Neural progenitor cell (in vitro differentiated cells): ENCODE data around the gene PTPRJ. TPM values are rescaled to one million over a fixed set of nuclear protein-coding genes. Genes with fewer than 3 reads are reported as not detected.
A peak's percentile ranks its signal among the peaks of the same experiment; 100 is the strongest.

ENCODE experiments used
- DNase-seq: peaks from one replicate; pipeline ENCODE4 v3.0.0-alpha.2; 2016; ENCODE audit warnings: low spot score
- H2AFZ ChIP-seq: fragments of 200-600 bp; sonication (generic); replicated peaks from 2 replicates; pipeline ENCODE4 v1.6.1; 2016; ENCODE audit warnings: antibody characterized with exemption
- H3F3A ChIP-seq: fragments of 200-600 bp; sonication (generic); 2 replicates; pipeline ENCODE4 v1.6.1; 2016; ENCODE audit warnings: antibody characterized with exemption, low read depth
- H3K27ac ChIP-seq: fragments of 200-600 bp; sonication (generic); 2 replicates; pipeline ENCODE4 v1.5.1; 2016; ENCODE audit warnings: mild to moderate bottlenecking
- H3K27me3 ChIP-seq: fragments of 200-600 bp; sonication (generic); 2 replicates; pipeline ENCODE4 v1.6.1; 2016; ENCODE audit warnings: mild to moderate bottlenecking, moderate library complexity
- H3K36me3 ChIP-seq: fragments of 200-600 bp; sonication (generic); 2 replicates; pipeline ENCODE4 v1.5.1; 2016
- H3K4me1 ChIP-seq: fragments of 200-600 bp; sonication (generic); 2 replicates; pipeline ENCODE4 v1.6.1; 2016; ENCODE audit warnings: mixed run types
- H3K4me2 ChIP-seq: fragments of 200-600 bp; sonication (generic); 2 replicates; pipeline ENCODE4 v1.6.1; 2016
- H3K4me3 ChIP-seq: fragments of 200-600 bp; sonication (generic); 2 replicates; pipeline ENCODE4 v1.5.1; 2016
- H3K79me2 ChIP-seq: fragments of 200-600 bp; sonication (generic); 2 replicates; pipeline ENCODE4 v1.6.1; 2016; ENCODE audit warnings: low read depth
- H3K9ac ChIP-seq: fragments of 200-600 bp; sonication (generic); 2 replicates; pipeline ENCODE4 v1.6.1; 2016
- H3K9me3 ChIP-seq: fragments of 200-600 bp; sonication (generic); 2 replicates; pipeline ENCODE4 v1.5.1; 2016; ENCODE audit warnings: low read depth
- H4K20me1 ChIP-seq: fragments of 200-600 bp; sonication (generic); 2 replicates; pipeline ENCODE4 v1.6.1; 2016; ENCODE audit warnings: low read depth
- H3K27ac Mint-ChIP-seq: 3 replicates; pipeline ENCODE4 v1.8.0; 2021; ENCODE audit warnings: mixed read lengths
- H3K27me3 Mint-ChIP-seq: 2 replicates; pipeline ENCODE4 v1.8.0; 2022; ENCODE audit warnings: low read depth, mild to moderate bottlenecking, inconsistent platforms, moderate library complexity, mixed read lengths; ENCODE audit not compliant: insufficient read depth
- H3K36me3 Mint-ChIP-seq: 3 replicates; pipeline ENCODE4 v1.8.0; 2021; ENCODE audit warnings: mixed read lengths
- H3K4me1 Mint-ChIP-seq: 3 replicates; pipeline ENCODE4 v1.8.0; 2021; ENCODE audit warnings: mixed read lengths
- H3K4me3 Mint-ChIP-seq: 3 replicates; pipeline ENCODE4 v1.8.0; 2021; ENCODE audit warnings: mild to moderate bottlenecking, moderate library complexity, mixed read lengths
- H3K9me3 Mint-ChIP-seq: 3 replicates; pipeline ENCODE4 v1.8.0; 2020; ENCODE audit warnings: mixed read lengths
- CTCF ChIP-seq: fragments of 200-600 bp; sonication (generic); IDR thresholded peaks from 2 replicates; pipeline ENCODE4 v1.5.1; 2017; ENCODE audit warnings: antibody characterized with exemption, mild to moderate bottlenecking
- EZH2 ChIP-seq: fragments of 200-600 bp; sonication (generic); IDR thresholded peaks from 2 replicates; pipeline ENCODE4 v1.6.1; 2017; ENCODE audit warnings: antibody characterized with exemption, mild to moderate bottlenecking, moderate library complexity
- EZH2phosphoT487 ChIP-seq: fragments of 200-600 bp; sonication (generic); IDR thresholded peaks from 2 replicates; pipeline ENCODE4 v1.6.1; 2017; ENCODE audit warnings: antibody characterized with exemption
- total RNA-seq: library from RNA; depleted of rRNA; stranded (reverse); fragments of >200 nt; gene quantifications from 2 replicates; pipeline ENCODE4 v1.2.3, GENCODE V29; 2015; ENCODE audit warnings: low replicate concordance

PTPRJ gene
- total RNA-seq, 1 donor from 2014 or later = 28.0 TPM

DNA sequence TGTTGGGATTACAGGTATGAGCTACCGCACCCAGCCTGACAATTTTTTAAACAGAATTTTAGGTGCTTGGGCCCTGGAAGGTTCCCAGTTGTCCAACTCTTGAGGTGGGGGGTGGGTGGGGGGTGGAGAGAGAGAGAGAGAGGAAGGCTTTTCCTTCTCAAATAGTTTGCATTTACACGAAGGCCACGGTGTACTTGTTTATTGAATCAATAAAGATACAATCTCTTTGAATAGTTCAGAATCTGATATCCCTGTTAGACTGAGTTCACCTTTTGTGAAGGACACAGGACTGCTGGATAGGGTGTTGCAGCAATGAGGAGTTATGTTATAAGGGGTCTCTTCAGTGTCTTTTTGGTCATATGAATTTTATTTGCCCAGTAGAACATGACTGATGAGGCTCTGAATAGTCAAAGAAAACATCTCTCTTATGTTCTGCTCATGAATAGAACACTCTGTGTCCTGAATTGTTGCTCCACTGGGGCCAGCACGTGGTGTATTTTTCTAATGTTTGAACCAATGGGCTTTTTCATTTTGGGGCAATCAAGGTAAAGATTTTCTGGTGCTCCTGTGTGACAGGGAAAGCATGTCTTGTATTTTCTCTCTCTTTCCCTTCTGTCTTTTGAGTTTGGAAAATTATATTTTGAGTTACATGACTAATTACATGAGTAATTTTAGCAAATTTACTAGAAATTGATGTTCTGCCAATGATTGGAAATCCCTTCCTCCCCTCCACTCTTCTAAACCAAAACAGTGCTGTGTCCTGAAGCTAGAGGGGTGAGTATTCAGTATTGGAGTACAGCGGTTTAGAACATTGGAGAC, 61.7 kb downstream of the PTPRJ start:
- H3K79me2 ChIP-seq = no peaks in the 10 kb centered on the region
- Mint-ChIP-seq H3K4me1 (peaks cover 17% of the 10 kb centered on the region), H3K27ac (peak overlapping the region; percentile 6), H3K27me3 (peaks cover 4% of the 10 kb centered on the region), H3K4me3 (no peak overlapping the region), H3K36me3 (peaks cover 2% of the 10 kb centered on the region), H3K9me3 (no peaks in the 10 kb centered on the region)
- no peak overlapping the region for H3K9ac ChIP-seq
- no peak overlapping the region for H2AFZ ChIP-seq
- H3K9me3 ChIP-seq = no peaks in the 10 kb centered on the region
- no peak overlapping the region for H3K27ac ChIP-seq
- H3K4me3 ChIP-seq = no peak overlapping the region
- peaks cover 6% of the 10 kb centered on the region for H3K4me1 ChIP-seq
- no peak for DNase-seq
- H3F3A ChIP-seq = no peaks in the 10 kb centered on the region
- H3K27me3 ChIP-seq = no peaks in the 10 kb centered on the region
- H3K4me2 ChIP-seq = no peak overlapping the region
- no peak for TF ChIP-seq EZH2phosphoT487
- TF ChIP-seq EZH2 = no peak
- TF ChIP-seq CTCF = no peak
- H3K36me3 ChIP-seq = no peaks in the 10 kb centered on the region
- peaks cover 9% of the 10 kb centered on the region for H4K20me1 ChIP-seq

DNA sequence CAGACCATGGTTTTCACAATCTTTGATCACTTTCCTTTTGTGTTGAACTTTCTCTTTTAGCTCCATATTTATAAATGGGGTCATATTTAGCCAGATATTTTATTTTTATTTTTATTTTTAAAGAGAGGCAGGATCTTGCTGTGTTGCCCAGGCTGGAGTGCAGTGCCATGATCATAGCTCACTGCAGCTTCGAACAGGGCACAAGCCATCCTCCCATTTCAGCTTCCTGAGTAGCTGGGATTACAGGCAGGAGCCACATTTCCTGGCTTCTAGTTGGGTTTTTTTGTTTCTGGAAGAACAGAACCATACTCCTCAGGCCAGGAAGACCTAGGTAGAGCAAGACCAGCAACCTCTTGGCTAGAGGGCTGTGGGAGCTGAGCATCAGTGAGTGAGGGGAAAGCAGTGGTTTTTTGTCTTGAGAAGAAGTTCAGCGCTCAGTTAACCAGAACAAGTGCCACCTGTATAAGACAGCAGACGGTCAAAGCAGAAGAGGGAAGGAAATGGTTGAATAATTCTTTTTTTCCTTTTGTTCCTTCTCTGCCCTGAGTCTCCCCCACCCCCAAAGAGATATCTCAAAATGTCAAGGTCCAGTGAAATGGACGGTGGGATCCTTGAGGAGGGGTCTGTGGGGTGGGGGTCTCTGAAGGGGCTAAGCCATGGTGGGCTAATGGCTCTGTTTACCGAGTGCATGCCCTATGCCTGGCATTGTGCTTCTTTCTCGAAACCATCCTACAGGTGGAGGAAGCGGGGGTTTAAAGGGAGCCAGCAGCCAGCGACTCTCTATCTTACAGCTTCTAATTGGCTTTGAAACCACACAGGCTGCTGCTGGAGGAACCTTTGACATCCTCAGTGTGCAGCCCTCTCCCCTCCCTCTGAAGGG, 63.0 kb downstream of the PTPRJ start:
- Histone ChIP-seq H3K27me3 (no peaks in the 10 kb centered on the region), H3K4me1 (peaks cover 15% of the 10 kb centered on the region), H3F3A (peaks cover 4% of the 10 kb centered on the region), H3K4me2 (no peak overlapping the region), H3K27ac (no peak overlapping the region), H3K36me3 (no peaks in the 10 kb centered on the region), H3K9ac (no peak overlapping the region), H3K4me3 (no peak overlapping the region), H3K9me3 (no peaks in the 10 kb centered on the region), H3K79me2 (no peaks in the 10 kb centered on the region), H4K20me1 (peaks cover 9% of the 10 kb centered on the region), H2AFZ (no peak overlapping the region)
- no peak for DNase-seq
- Mint-ChIP-seq H3K9me3 (no peaks in the 10 kb centered on the region), H3K27ac (no peak overlapping the region), H3K36me3 (peaks cover 2% of the 10 kb centered on the region), H3K4me3 (no peak overlapping the region), H3K4me1 (peaks cover 23% of the 10 kb centered on the region), H3K27me3 (peaks cover 4% of the 10 kb centered on the region)
- TF ChIP-seq EZH2 (no peak), EZH2phosphoT487 (no peak), CTCF (no peak)

GRCh38 chr11:48043991-48044512, 63.7 kb downstream of the PTPRJ start:
- H3K4me1 Mint-ChIP-seq = peaks cover 28% of the 10 kb centered on the region
- Histone ChIP-seq H3K4me1 (peaks cover 16% of the 10 kb centered on the region), H3K4me2 (no peak overlapping the region), H4K20me1 (peaks cover 9% of the 10 kb centered on the region), H3K36me3 (no peaks in the 10 kb centered on the region), H2AFZ (no peak overlapping the region), H3K9me3 (no peaks in the 10 kb centered on the region), H3K27ac (no peak overlapping the region), H3K4me3 (no peak overlapping the region), H3K79me2 (no peaks in the 10 kb centered on the region), H3F3A (peaks cover 4% of the 10 kb centered on the region), H3K9ac (no peak overlapping the region), H3K27me3 (no peaks in the 10 kb centered on the region)
- peaks cover 2% of the 10 kb centered on the region for H3K36me3 Mint-ChIP-seq
- H3K9me3 Mint-ChIP-seq = no peaks in the 10 kb centered on the region
- no peak for DNase-seq
- TF ChIP-seq EZH2 = no peak
- no peak for TF ChIP-seq EZH2phosphoT487
- TF ChIP-seq CTCF = no peak
- H3K27me3 Mint-ChIP-seq = peaks cover 4% of the 10 kb centered on the region
- H3K4me3 Mint-ChIP-seq = peak overlapping the region; percentile 24
- H3K27ac Mint-ChIP-seq = peak overlapping the region; percentile 43
